ENCODE measurements around the gene PPP1R9A. TPM values are rescaled to one million over a fixed set of nuclear protein-coding genes. Genes with fewer than 3 reads are reported as not detected.

Gene PPP1R9A
- total and polyA plus RNA-seq, 8 donors = 18.7 to 28.6 (median 24.3) TPM

GRCh38 chr7:95200741-95201140, 293.3 kb downstream of the PPP1R9A start:
- Histone ChIP-seq H3K9me3 (no peaks in the 10 kb centered on the region), H3K36me3 (no peaks in the 10 kb centered on the region), H3K4me3 (no peak overlapping the region), H3K27me3 (no peaks in the 10 kb centered on the region), H3K27ac (no peak overlapping the region), H3K4me1 (no peaks in the 10 kb centered on the region)
- no peak for ATAC-seq
- no peak for DNase-seq
- intact Hi-C loops (cut with DNase I) = no loop called here
- no peak for TF ChIP-seq CTCF (IDR thresholded peaks at IDR 0.05)

DNA sequence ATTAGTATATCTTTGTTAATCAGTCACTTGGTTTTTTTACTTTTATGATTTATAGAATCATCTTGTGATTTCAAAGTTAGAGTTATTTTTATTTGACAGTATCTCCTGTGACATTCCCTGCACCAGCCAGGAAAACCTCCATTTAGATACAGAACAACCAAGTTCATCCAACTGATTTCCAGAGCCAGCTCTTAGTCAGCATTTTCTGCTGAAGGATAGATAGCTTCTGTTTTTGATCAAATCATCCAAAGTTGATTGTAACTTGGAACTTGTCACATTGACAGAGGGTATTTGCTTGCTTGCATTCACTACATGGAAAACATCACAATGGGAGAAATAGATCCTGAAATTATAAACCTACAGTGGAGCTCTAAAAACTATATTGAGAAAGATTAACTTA, 294.3 kb downstream of the PPP1R9A start:
- no peak for ATAC-seq
- no peaks in the 10 kb centered on the region for H3K27me3 ChIP-seq
- no peaks in the 10 kb centered on the region for H3K4me1 ChIP-seq
- TF ChIP-seq CTCF (IDR thresholded peaks at IDR 0.05) = no peak
- H3K4me3 ChIP-seq = no peak overlapping the region
- H3K9me3 ChIP-seq = no peaks in the 10 kb centered on the region
- no peak overlapping the region for H3K27ac ChIP-seq
- intact Hi-C loops (cut with DNase I) = no loop called here
- no peaks in the 10 kb centered on the region for H3K36me3 ChIP-seq
- no peak for DNase-seq

DNA sequence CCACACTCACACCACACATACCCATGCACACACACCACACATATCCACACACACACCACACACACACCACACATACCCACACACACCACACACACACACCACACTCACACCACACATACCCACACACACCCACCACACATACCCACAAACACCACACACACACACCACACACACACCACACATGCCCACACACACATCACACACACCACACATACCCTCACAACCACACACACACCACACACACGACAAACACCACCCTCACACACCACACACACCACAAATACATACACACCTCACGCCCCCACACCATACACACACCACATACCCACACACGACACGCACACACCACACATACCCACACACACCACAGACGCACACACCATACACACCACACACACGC, 297.2 kb downstream of the PPP1R9A start:
- Histone ChIP-seq H3K4me1 (no peaks in the 10 kb centered on the region), H3K4me3 (no peak overlapping the region), H3K36me3 (no peaks in the 10 kb centered on the region), H3K9me3 (no peaks in the 10 kb centered on the region), H3K27me3 (no peaks in the 10 kb centered on the region), H3K27ac (no peak overlapping the region)
- ATAC-seq = no peak
- no peak for TF ChIP-seq CTCF (IDR thresholded peaks at IDR 0.05)
- DNase-seq = no peak
- intact Hi-C loops (cut with DNase I) = no loop called here

DNA sequence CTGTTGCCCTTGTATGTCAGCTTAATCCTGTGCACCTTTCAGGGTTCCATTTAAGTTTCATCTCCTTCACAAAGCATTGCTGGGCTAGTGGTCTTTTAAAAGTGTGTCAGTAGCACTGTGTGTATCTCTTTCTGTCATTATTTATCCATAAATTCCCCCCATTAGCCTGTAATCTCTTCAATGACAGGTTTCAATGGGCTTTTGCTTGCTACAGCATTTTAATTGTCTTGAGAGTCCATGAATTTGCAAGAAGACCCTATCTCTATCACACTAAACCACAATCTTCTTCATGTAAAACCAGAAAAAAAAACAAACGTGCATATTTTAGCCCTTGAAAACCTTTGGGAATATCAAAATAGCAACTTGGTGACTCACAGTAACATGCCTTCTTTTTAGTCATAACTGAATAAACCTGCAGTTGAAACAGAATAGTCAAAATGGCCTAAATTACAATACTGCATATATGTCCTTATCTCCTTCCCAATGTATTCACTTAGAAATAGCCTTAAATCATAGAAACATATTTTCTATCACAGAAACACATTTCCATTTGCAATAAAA, 298.4 kb downstream of the PPP1R9A start:
- Histone ChIP-seq H3K9me3 (no peaks in the 10 kb centered on the region), H3K27me3 (no peaks in the 10 kb centered on the region), H3K36me3 (no peaks in the 10 kb centered on the region), H3K27ac (no peak overlapping the region), H3K4me1 (no peaks in the 10 kb centered on the region), H3K4me3 (no peak overlapping the region)
- DNase-seq = no peak
- intact Hi-C loops (cut with DNase I) = no loop called here
- ATAC-seq = no peak
- TF ChIP-seq CTCF (IDR thresholded peaks at IDR 0.05) = no peak

DNA sequence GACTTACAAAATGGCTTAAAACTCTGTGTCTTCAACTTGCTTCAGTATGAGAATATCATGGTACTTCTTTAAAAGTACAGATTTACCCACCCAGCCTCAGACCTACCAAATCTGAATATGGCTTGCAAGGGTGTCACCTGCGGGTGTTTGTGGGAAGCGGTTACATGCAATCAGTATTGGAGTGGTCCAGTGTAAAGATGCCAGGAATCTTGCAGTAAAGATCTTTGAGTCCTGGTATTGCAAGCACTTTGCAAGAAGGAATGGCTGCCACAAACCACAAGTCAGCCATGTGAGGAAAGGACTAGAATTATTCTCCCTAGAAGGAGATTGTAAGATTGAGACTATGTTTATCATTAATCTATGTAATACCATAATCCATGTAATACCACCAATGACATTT, 301.9 kb downstream of the PPP1R9A start:
- no peaks in the 10 kb centered on the region for H3K9me3 ChIP-seq
- no peak for ATAC-seq
- H3K27ac ChIP-seq = no peak overlapping the region
- no peak for TF ChIP-seq CTCF (IDR thresholded peaks at IDR 0.05)
- intact Hi-C loops (cut with DNase I) = no loop called here
- H3K4me3 ChIP-seq = no peak overlapping the region
- no peak for DNase-seq
- no peaks in the 10 kb centered on the region for H3K4me1 ChIP-seq
- H3K27me3 ChIP-seq = no peaks in the 10 kb centered on the region
- H3K36me3 ChIP-seq = no peaks in the 10 kb centered on the region
